Kidney (tissue), 14 donors: ENCODE data around the gene MBD3. TPM values are rescaled to one million over a fixed set of nuclear protein-coding genes. Genes with fewer than 3 reads are reported as not detected.

Experiments used
- DNase-seq, 5 donors: peaks; one replicate each; pipeline ENCODE4 v3.0.0-alpha.2; 2013 to 2020
- FAIRE-seq: peaks from 2 replicates; lab custom pipeline; 2012; peaks lifted over from hg19 to GRCh38; lab: Jason Lieb, UNC
- H3K27ac ChIP-seq, 2 donors: one replicate each; pipeline ENCODE4 v1.7.0; 2013; ENCODE audit warnings: low read depth in 2 of 2, low read length in 2 of 2, inconsistent platforms in 1 of 2
- H3K27me3 ChIP-seq: one replicate; pipeline ENCODE4 v1.7.1; 2013; ENCODE audit warnings: low read length, inconsistent platforms; ENCODE audit not compliant: control insufficient read depth, insufficient read depth
- H3K36me3 ChIP-seq, 3 donors: one replicate each; pipeline versions ENCODE4 v1.7.0 to v1.7.1; 2013; ENCODE audit warnings: low read length in 3 of 3, control low read depth in 1 of 3, inconsistent platforms in 1 of 3; ENCODE audit not compliant: insufficient read depth in 3 of 3, control insufficient read depth in 2 of 3
- H3K4me1 ChIP-seq, 3 donors: one replicate each; pipeline versions ENCODE4 v1.7.0 to v1.7.1; 2013; ENCODE audit warnings: low read length in 3 of 3, inconsistent platforms in 1 of 3, low read depth in 1 of 3; ENCODE audit not compliant: control insufficient read depth in 2 of 3, insufficient read depth in 2 of 3
- H3K4me3 ChIP-seq, 3 donors: one replicate each; pipeline versions ENCODE4 v1.7.0 to v1.8.1; 2013; ENCODE audit warnings: low read length in 3 of 3, control low read depth in 1 of 3, inconsistent platforms in 1 of 3
- H3K9ac ChIP-seq, 3 donors: one replicate each; pipeline versions ENCODE4 v1.7.0 to v1.7.1; 2013; ENCODE audit warnings: low read length in 3 of 3, control low read depth in 1 of 3, inconsistent platforms in 1 of 3
- H3K9me3 ChIP-seq, 3 donors: one replicate each; pipeline versions ENCODE4 v1.7.0 to v1.7.1; 2013; ENCODE audit warnings: low read length in 3 of 3, control low read depth in 1 of 3, inconsistent platforms in 1 of 3; ENCODE audit not compliant: control insufficient read depth in 2 of 3, insufficient read depth in 1 of 3
- intact Hi-C: fragments of 100-400 bp; cut with DNase I; formaldehyde crosslinking; loops from one replicate; pipeline ENCODE4 v1.11.1; 2022
- polyA plus RNA-seq: library from polyadenylated mRNA; stranded (reverse); fragments of 350-450 nt; fragmentation: Illumina TruSeq; extraction: RNeasy Lipid Tissue Mini Kit (QIAGEN cat#74804); gene quantifications from one replicate; pipeline ENCODE4 v1.2.3, GENCODE V29; 2014; ENCODE audit warnings: low read depth, low replicate concordance; ENCODE audit not compliant: insufficient read depth
- total RNA-seq: library from RNA; stranded (reverse); fragmentation: NEBNext Ultra II Directional; extraction: Animal tissue kit (Norgen Biotek cat#: 25700); gene quantifications from one replicate; pipeline ENCODE4 v1.2.1, GENCODE V29; 2021
- TF ChIP-seq, protein P1 (sequence below): IDR thresholded peaks from 3 replicates; pipeline ENCODE4 v1.5.1; 2012; ENCODE audit warnings: mild to moderate bottlenecking, moderate library complexity, borderline replicate concordance; ENCODE audit not compliant: insufficient read depth; ENCODE audit errors: extremely low read depth
- donor health status: control.
- donor health status: control.
- donor health status: control.
- donor health status: control.
- donor health status: control.
- donor health status: DM: yes; HTN: yes; CAD: no.
- donor health status: Normal renal cell carcinoma (clear cell type).

MBD3 gene
- total and polyA plus RNA-seq, 2 donors from 2014 or later, result 62.5 to 76.1 TPM

DNA sequence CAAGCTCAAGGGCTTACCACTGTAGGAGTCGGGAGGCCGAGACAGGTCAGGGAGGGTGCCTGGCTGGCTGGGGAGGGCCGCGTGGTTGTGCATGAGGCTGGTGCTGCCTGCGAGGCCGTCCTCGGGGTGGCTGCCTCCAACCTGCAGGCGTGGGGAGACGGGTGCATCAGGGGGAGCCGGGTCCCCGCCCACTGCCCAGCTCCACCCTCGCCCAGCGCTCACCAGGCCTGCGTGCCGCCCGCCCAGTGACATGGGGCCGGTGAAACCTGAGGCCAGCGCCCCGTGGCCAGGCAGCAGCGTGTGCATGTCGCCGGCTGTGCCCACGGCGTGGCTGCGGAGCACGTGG, 26.4 kb upstream of the MBD3 start:
- intact Hi-C loops, result no loop called here
- DNase-seq (no peak), FAIRE-seq (no peak)
- H3K4me1 ChIP-seq, result no peaks in the 10 kb centered on the region
- TF ChIP-seq, protein P1, sequence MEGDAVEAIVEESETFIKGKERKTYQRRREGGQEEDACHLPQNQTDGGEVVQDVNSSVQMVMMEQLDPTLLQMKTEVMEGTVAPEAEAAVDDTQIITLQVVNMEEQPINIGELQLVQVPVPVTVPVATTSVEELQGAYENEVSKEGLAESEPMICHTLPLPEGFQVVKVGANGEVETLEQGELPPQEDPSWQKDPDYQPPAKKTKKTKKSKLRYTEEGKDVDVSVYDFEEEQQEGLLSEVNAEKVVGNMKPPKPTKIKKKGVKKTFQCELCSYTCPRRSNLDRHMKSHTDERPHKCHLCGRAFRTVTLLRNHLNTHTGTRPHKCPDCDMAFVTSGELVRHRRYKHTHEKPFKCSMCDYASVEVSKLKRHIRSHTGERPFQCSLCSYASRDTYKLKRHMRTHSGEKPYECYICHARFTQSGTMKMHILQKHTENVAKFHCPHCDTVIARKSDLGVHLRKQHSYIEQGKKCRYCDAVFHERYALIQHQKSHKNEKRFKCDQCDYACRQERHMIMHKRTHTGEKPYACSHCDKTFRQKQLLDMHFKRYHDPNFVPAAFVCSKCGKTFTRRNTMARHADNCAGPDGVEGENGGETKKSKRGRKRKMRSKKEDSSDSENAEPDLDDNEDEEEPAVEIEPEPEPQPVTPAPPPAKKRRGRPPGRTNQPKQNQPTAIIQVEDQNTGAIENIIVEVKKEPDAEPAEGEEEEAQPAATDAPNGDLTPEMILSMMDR, result no peak
- H3K4me3 ChIP-seq, result no peak overlapping the region
- H3K27me3 ChIP-seq, result no peaks in the 10 kb centered on the region
- H3K36me3 ChIP-seq, result peaks cover 0 to 3% (median 3%) of the 10 kb centered on the region in 3 donors
- H3K27ac ChIP-seq, result no peak overlapping the region
- H3K9ac ChIP-seq, result no peak overlapping the region
- H3K9me3 ChIP-seq, result no peaks in the 10 kb centered on the region

DNA sequence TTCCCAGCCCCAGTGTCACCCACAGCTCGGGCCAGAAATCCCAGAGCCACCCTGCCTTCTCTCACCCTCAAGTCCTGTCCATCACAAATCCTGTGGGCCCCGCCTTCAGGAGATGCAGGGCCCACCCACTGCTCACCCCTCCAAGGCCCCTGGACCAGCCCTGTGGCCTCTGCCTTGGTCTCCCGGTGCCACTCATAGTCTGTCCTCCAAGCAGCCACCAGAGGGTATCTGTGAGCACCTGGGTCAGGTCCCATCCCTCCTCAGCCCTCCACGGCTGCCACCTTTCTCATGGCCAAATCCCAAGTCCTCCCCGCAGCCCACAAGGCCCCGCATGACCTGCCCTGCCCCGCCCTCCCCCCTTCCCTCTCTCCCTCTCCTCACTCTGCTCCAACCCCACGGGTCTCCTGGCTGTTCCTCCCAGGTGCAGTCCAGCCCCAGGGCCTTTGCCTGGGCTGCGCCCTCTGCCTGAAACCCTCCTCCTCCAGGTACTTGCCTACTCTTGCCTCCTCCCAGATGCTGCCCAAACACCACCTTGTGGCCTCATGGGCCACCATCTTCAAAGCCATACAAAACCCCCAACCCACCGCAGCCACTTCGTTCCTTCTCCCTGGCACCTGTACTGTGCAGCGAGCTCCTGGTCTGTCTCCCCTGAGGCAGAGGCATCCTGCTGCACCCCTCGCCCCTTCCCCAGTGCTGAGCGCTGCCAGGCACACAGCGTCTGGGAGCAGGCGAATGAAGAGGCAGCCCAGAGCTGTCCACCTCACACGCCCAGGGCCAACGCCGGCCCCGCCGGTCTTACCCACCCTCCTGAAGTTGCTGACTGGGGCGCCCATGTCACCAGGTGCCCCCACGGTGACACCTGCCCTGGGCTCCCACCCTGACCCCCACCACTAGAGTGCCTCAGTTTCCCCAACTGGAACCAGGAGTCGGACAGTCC, 25.8 kb upstream of the MBD3 start:
- peak in 3 of 5 donors; percentile 23 to 63 (median 25) for DNase-seq
- no peak overlapping the region for H3K4me3 ChIP-seq
- peaks cover 0 to 3% (median 3%) of the 10 kb centered on the region in 3 donors for H3K36me3 ChIP-seq
- H3K9ac ChIP-seq, result no peak overlapping the region
- H3K27me3 ChIP-seq, result no peaks in the 10 kb centered on the region
- no peaks in the 10 kb centered on the region for H3K4me1 ChIP-seq
- H3K9me3 ChIP-seq, result no peaks in the 10 kb centered on the region
- H3K27ac ChIP-seq, result no peak overlapping the region
- FAIRE-seq, result no peak
- intact Hi-C loops, result no loop called here
- TF ChIP-seq, protein P1, result peak; percentile 14

DNA sequence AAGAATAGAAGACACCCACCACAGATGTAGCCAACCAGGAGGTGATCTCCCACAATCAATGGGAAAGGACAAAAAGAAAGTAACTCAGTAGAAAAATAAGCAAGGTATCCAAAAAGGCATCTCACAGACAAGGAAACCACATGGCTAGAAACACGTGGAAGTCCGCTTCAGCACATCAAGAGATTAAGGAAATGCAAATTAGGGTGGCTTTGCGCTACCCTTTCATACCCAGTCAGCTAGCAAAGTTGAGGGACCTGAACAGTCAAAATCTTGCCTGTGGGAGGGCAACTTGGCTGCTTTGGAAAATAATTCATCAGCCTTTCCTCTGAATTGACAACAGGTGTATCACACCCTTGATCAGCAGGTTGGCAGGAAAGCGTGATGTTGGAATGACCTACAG, 24.2 kb upstream of the MBD3 start:
- TF ChIP-seq, protein P1, result no peak
- Histone ChIP-seq H3K27ac (no peak overlapping the region), H3K4me1 (no peaks in the 10 kb centered on the region), H3K9me3 (no peaks in the 10 kb centered on the region), H3K4me3 (no peak overlapping the region), H3K9ac (no peak overlapping the region), H3K36me3 (peaks cover 3 to 7% (median 3%) of the 10 kb centered on the region in 3 donors), H3K27me3 (no peaks in the 10 kb centered on the region)
- FAIRE-seq, result no peak
- no peak for DNase-seq
- intact Hi-C loops, result no loop called here
